Measurements from ENCODE around the gene FANCE. TPM values are rescaled to one million over a fixed set of nuclear protein-coding genes. Genes with fewer than 3 reads are reported as not detected.

FANCE gene
- total RNA-seq, 1 experiment from 2014 or later = 16.1 TPM

GRCh38 chr6:35410131-35410530 is 42.0 kb upstream of the FANCE start:
- peaks cover 12% of the 10 kb centered on the region for H3K79me2 ChIP-seq (ENCODE audit: insufficient read depth, low read length)
- no peaks in the 10 kb centered on the region for H3K9me3 ChIP-seq (ENCODE audit: control insufficient read depth in 1 of 2, insufficient read depth in 1 of 2, low read depth in 1 of 2, low read length in 2 of 2)
- H3K9me2 ChIP-seq (ENCODE audit: insufficient read depth) = no peaks in the 10 kb centered on the region
- H3K4me3 ChIP-seq (replicated peaks in 1 of 2; ENCODE audit: low read depth in 1 of 2, low read length in 2 of 2) = no peak overlapping the region
- DNase-seq (ENCODE audit: low read depth, low spot score) (no peak), ATAC-seq (no peak)
- intact Hi-C loops (cut with micrococcal nuclease) = no loop called here
- H3K27me3 ChIP-seq (ENCODE audit: insufficient read depth, low read length) = no peaks in the 10 kb centered on the region
- RAD21 ChIA-PET (ENCODE audit: low non-redundant PET in 1 of 2, low total read pairs in 2 of 2, uncharacterized antibody in 2 of 2, unreplicated experiment in 2 of 2) = no interaction called here
- CTCF ChIA-PET = no interaction called here
- no TSS peak for BruUV-seq (replicated peaks)
- H3K36me3 ChIP-seq (ENCODE audit: control insufficient read depth in 1 of 2, insufficient read depth in 2 of 2, low read length in 2 of 2) = peaks cover 4 to 8% of the 10 kb centered on the region in 2 experiments; a peak in 3 of 4 replicates
- no peak overlapping the region for H3K4me2 ChIP-seq (ENCODE audit: low read length)
- no peak overlapping the region for H3K27ac ChIP-seq (ENCODE audit: low read depth, low read length)
- POLR2A ChIA-PET = no interaction called here
- H4K20me1 ChIP-seq (ENCODE audit: insufficient read depth) = no peaks in the 10 kb centered on the region
- peaks cover 0 to 8% of the 10 kb centered on the region in 2 experiments; a peak in 3 of 4 replicates for H3K4me1 ChIP-seq (ENCODE audit: control insufficient read depth in 1 of 2, insufficient read depth in 2 of 2, low read length in 2 of 2)
- no peak for TF ChIP-seq ELF1 (IDR thresholded peaks at IDR 0.05; ENCODE audit: borderline replicate concordance, low read depth)
- TF ChIP-seq SP1 (IDR thresholded peaks at IDR 0.05; ENCODE audit: low read depth) = no peak
- no peak for TF ChIP-seq CBX3 (IDR thresholded peaks at IDR 0.05; ENCODE audit: low read depth)
- TF ChIP-seq FOSL1 (IDR thresholded peaks at IDR 0.05; ENCODE audit: low read depth) = no peak
- no peak for TF ChIP-seq ZFX (IDR thresholded peaks at IDR 0.05)
- H3K9ac ChIP-seq (ENCODE audit: low read length) = no peak overlapping the region
- H2AFZ ChIP-seq (ENCODE audit: low read depth, low read length, poor library complexity, severe bottlenecking) = no peak overlapping the region

GRCh38 chr6:35411066-35411465 is 41.1 kb upstream of the FANCE start:
- no peak overlapping the region for H3K4me3 ChIP-seq (replicated peaks in 1 of 2; ENCODE audit: low read depth in 1 of 2, low read length in 2 of 2)

More at GRCh38 chr6:35411066-35411465, 41.1 kb upstream of the FANCE start:
- no peak overlapping the region for H3K4me2 ChIP-seq (ENCODE audit: low read length)
- no peak for DNase-seq (ENCODE audit: low read depth, low spot score)
- H4K20me1 ChIP-seq (ENCODE audit: insufficient read depth) = no peaks in the 10 kb centered on the region
- no peaks in the 10 kb centered on the region for H3K9me3 ChIP-seq (ENCODE audit: control insufficient read depth in 1 of 2, insufficient read depth in 1 of 2, low read depth in 1 of 2, low read length in 2 of 2)
- H2AFZ ChIP-seq (ENCODE audit: low read depth, low read length, poor library complexity, severe bottlenecking) = no peak overlapping the region
- H3K27me3 ChIP-seq (ENCODE audit: insufficient read depth, low read length) = no peaks in the 10 kb centered on the region
- ATAC-seq = no peak
- H3K36me3 ChIP-seq (ENCODE audit: control insufficient read depth in 1 of 2, insufficient read depth in 2 of 2, low read length in 2 of 2) = peaks cover 4 to 11% of the 10 kb centered on the region in 2 experiments; a peak in 3 of 4 replicates
- intact Hi-C loops (cut with micrococcal nuclease) = no loop called here
- RAD21 ChIA-PET (ENCODE audit: low non-redundant PET in 1 of 2, low total read pairs in 2 of 2, uncharacterized antibody in 2 of 2, unreplicated experiment in 2 of 2) = no interaction called here
- H3K9me2 ChIP-seq (ENCODE audit: insufficient read depth) = no peaks in the 10 kb centered on the region
- peaks cover 12% of the 10 kb centered on the region for H3K79me2 ChIP-seq (ENCODE audit: insufficient read depth, low read length)
- POLR2A ChIA-PET = no interaction called here
- H3K9ac ChIP-seq (ENCODE audit: low read length) = no peak overlapping the region
- TF ChIP-seq CEBPB (IDR thresholded peaks at IDR 0.05; ENCODE audit: low read depth) (no peak), ZFX (IDR thresholded peaks at IDR 0.05) (no peak), FOSL1 (IDR thresholded peaks at IDR 0.05; ENCODE audit: low read depth) (no peak), EZH2 (IDR thresholded peaks at IDR 0.05) (no peak), YY1 (IDR thresholded peaks at IDR 0.05; ENCODE audit: extremely low read depth, insufficient replicate concordance, low read depth, low read length) (no peak), SRF (IDR thresholded peaks at IDR 0.05; ENCODE audit: low read depth) (no peak), POLR2A (IDR thresholded peaks at IDR 0.05; ENCODE audit: borderline replicate concordance, extremely low read depth, insufficient read depth, insufficient read length) (no peak), REST (IDR thresholded peaks at IDR 0.05; ENCODE audit: low read depth) (no peak), POLR2AphosphoS5 (IDR thresholded peaks at IDR 0.05; ENCODE audit: low read depth, low read length) (no peak), EGR1 (IDR thresholded peaks at IDR 0.05; ENCODE audit: low read depth) (no peak), SP1 (IDR thresholded peaks at IDR 0.05; ENCODE audit: low read depth) (no peak), RAD21 (IDR thresholded peaks at IDR 0.05; ENCODE audit: low read depth) (no peak)
- no TSS peak for BruUV-seq (replicated peaks)
- CTCF ChIA-PET = no interaction called here
- peaks cover 0 to 11% of the 10 kb centered on the region in 2 experiments; a peak in 3 of 4 replicates for H3K4me1 ChIP-seq (ENCODE audit: control insufficient read depth in 1 of 2, insufficient read depth in 2 of 2, low read length in 2 of 2)
- H3K27ac ChIP-seq (ENCODE audit: low read depth, low read length) = no peak overlapping the region

Measured in HCT116 (cell line).